Measurements from ENCODE around the gene BHLHE40. TPM values are rescaled to one million over a fixed set of nuclear protein-coding genes. Genes with fewer than 3 reads are reported as not detected.

BHLHE40 gene
- total and polyA plus RNA-seq, 2 of the 8 experiments (the other 6 are each of a cell fraction or from before 2014, with no cell fraction given) = 1.5 to 2.2 TPM

DNA sequence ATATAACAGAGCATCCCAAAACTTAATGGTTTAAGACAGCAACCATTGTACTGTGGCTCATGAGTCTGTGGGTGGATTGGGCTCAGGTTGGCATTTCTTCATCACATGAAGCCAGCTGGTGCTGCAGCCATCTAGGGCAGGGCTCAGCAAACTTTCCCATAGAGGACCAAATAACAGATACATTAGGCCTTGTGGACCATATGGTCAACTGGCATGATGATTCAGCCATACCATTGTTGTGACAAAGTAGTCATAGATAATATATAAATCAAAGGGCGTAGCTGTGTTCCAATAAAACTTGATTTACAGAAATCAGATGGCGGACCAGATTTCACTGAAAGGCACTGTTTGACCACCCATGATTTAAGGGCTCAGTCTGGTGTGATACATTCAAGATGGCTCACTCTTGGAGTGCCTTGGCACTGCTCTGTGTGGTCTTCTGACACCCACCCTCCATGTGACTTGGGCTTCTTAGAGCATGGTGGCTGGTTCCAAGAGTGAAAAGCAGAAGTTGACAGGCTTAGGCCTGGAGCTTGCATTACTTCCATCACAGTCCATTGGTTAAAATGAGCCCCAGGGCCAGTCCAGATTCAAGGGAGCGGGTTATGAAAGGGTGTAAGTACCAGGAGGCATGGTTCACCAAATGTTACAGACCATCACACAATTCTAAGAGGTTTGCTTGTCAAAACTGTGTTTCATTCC is 40.8 kb upstream of the BHLHE40 start:
- H3K4ac ChIP-seq (replicated peaks; ENCODE audit: insufficient read length, low read depth, low read length) = no peak overlapping the region
- no peaks in the 10 kb centered on the region for H3K36me3 ChIP-seq (ENCODE audit: control insufficient read depth in 2 of 4, insufficient read depth in 4 of 4, low read length in 3 of 4)
- no peak overlapping the region for H2AK5ac ChIP-seq (ENCODE audit: low read depth, low read length)
- ChIA-PET POLR2A (ENCODE audit: partially characterized antibody) (no interaction called here), CTCF (ENCODE audit: partially characterized antibody) (interaction anchor here (0.7 to 1.7 kb wide), 4 partner anchors 16 to 44 kb away, joined by 3 read pairs; no protein-coding TSS in a partner anchor)
- H3K23ac ChIP-seq (ENCODE audit: insufficient read length) = no peak overlapping the region
- no peaks in the 10 kb centered on the region for H3K79me1 ChIP-seq (ENCODE audit: low read depth, low read length)
- no peak overlapping the region for H3K27ac ChIP-seq (ENCODE audit: low read depth, low read length)
- H4K20me1 ChIP-seq (replicated peaks in 1 of 2; ENCODE audit: control insufficient read depth in 1 of 2, insufficient read depth in 2 of 2, low read length in 2 of 2) = no peaks in the 10 kb centered on the region
- no peaks in the 10 kb centered on the region for H3K79me2 ChIP-seq (ENCODE audit: control insufficient read depth in 1 of 2, insufficient read depth in 2 of 2, low read length in 2 of 2)
- no peak overlapping the region for H4K8ac ChIP-seq (ENCODE audit: extremely low read depth, insufficient read depth, low read length)
- no peak overlapping the region for H4K91ac ChIP-seq (replicated peaks; ENCODE audit: insufficient read length, low read length)
- no peak overlapping the region for H2BK15ac ChIP-seq (ENCODE audit: low read length)
- no peak overlapping the region for H2AFZ ChIP-seq (ENCODE audit: low read length)
- H3K9me3 ChIP-seq (ENCODE audit: insufficient read depth in 2 of 2, low read depth in 1 of 2, low read length in 1 of 2) = no peaks in the 10 kb centered on the region
- no peak overlapping the region for H3K18ac ChIP-seq (ENCODE audit: extremely low read depth, low read length)
- no peak overlapping the region for H2BK5ac ChIP-seq (ENCODE audit: low read depth, low read length)
- no peak overlapping the region for H2BK20ac ChIP-seq (ENCODE audit: low read length)
- no peak overlapping the region for H3K56ac ChIP-seq (replicated peaks; ENCODE audit: insufficient read length, low read depth, low read length)
- H2BK12ac ChIP-seq (ENCODE audit: low read depth, low read length) = no peak overlapping the region
- H4K5ac ChIP-seq (ENCODE audit: insufficient read length, low read depth, low read length) = no peak overlapping the region
- H3K4me2 ChIP-seq (ENCODE audit: insufficient read depth in 1 of 2, low read depth in 2 of 2, low read length in 2 of 2) = no peak overlapping the region
- 68% methylated on average over 3 of the region's 3 CpGs; no CpG with 5 or more reads in 1 of the 2 experiments for WGBS, 2 experiments (ENCODE audit: extremely low coverage in 1 of 2, insufficient coverage in 1 of 2, insufficient read length in 1 of 2, insufficient replicate concordance in 2 of 2, low coverage in 1 of 2, low lambda C conversion rate in 2 of 2, missing lambda C conversion rate in 1 of 2)
- no peaks in the 10 kb centered on the region for H3K4me1 ChIP-seq (replicated peaks in 1 of 4; ENCODE audit: control insufficient read depth in 3 of 4, insufficient read depth in 4 of 4, low read length in 3 of 4)
- no peak for DNase-seq (ENCODE audit: low read depth in 1 of 2, low spot score in 2 of 2)
- FAIRE-seq = no peak
- H3K4me3 ChIP-seq (ENCODE audit: extremely low read depth in 1 of 4, insufficient read depth in 2 of 4, low read depth in 3 of 4, low read length in 4 of 4) = no peak overlapping the region
- no peak overlapping the region for H2BK120ac ChIP-seq (replicated peaks; ENCODE audit: low read depth, low read length)
- no peaks in the 10 kb centered on the region for H3K27me3 ChIP-seq (replicated peaks in 1 of 4; ENCODE audit: control insufficient read depth in 3 of 4, extremely low read depth in 1 of 4, insufficient read depth in 3 of 4, low read length in 3 of 4)
- H3K23me2 ChIP-seq (ENCODE audit: low read depth, low read length) = no peaks in the 10 kb centered on the region
- no peak overlapping the region for H3K14ac ChIP-seq (ENCODE audit: insufficient read length)
- no peak overlapping the region for H3K9ac ChIP-seq (replicated peaks in 1 of 4; ENCODE audit: extremely low read depth in 1 of 4, low read depth in 3 of 4, low read length in 3 of 4)
- TF ChIP-seq SIN3A (conservative IDR thresholded peaks at IDR 0.05 in 1 of 2, IDR thresholded peaks at IDR 0.05 in 1 of 2; ENCODE audit: low read depth in 1 of 2, low read length in 2 of 2) (no peak), RNF2 (IDR thresholded peaks at IDR 0.05; ENCODE audit: borderline replicate concordance, low read depth, low read length, missing control alignments, poor library complexity, severe bottlenecking) (no peak), BCL11A (IDR thresholded peaks at IDR 0.05; ENCODE audit: low read depth in 2 of 2, low read length in 2 of 2) (no peak), TBP (IDR thresholded peaks at IDR 0.05; ENCODE audit: low read depth, low read length) (no peak), RAD21 (IDR thresholded peaks at IDR 0.05 in 1 of 2, conservative IDR thresholded peaks at IDR 0.05 in 1 of 2; ENCODE audit: low read depth in 2 of 2, low read length in 2 of 2) (no peak), CTBP2 (IDR thresholded peaks at IDR 0.05; ENCODE audit: borderline replicate concordance, insufficient read depth, insufficient read length, low read length) (no peak), SRF (IDR thresholded peaks at IDR 0.05; ENCODE audit: low read depth, low read length) (no peak), YY1 (IDR thresholded peaks at IDR 0.05; ENCODE audit: low read depth, low read length) (no peak), POLR2A (IDR thresholded peaks at IDR 0.05; ENCODE audit: control extremely low read depth in 1 of 2, low read depth in 2 of 2, low read length in 2 of 2) (no peak), CHD1 (IDR thresholded peaks at IDR 0.05; ENCODE audit: low read depth, low read length) (no peak)
- TF ChIP-seq, protein P1, sequence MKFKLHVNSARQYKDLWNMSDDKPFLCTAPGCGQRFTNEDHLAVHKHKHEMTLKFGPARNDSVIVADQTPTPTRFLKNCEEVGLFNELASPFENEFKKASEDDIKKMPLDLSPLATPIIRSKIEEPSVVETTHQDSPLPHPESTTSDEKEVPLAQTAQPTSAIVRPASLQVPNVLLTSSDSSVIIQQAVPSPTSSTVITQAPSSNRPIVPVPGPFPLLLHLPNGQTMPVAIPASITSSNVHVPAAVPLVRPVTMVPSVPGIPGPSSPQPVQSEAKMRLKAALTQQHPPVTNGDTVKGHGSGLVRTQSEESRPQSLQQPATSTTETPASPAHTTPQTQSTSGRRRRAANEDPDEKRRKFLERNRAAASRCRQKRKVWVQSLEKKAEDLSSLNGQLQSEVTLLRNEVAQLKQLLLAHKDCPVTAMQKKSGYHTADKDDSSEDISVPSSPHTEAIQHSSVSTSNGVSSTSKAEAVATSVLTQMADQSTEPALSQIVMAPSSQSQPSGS (IDR thresholded peaks at IDR 0.05; ENCODE audit: low read length) = no peak
